Activated CD4-positive, alpha-beta T cell treated with anti-CD3 and anti-CD28 coated beads, Interleukin-2, amount 10 ng/mL, durations not matched to agents 24 days and 14 days (primary cell): ENCODE results near the gene MSX1. TPM values are rescaled to one million over a fixed set of nuclear protein-coding genes. Genes with fewer than 3 reads are reported as not detected.

ENCODE experiments used
- DNase-seq: peaks from one replicate; pipeline ENCODE4 v3.0.0; 2022
- H3K27ac Mint-ChIP-seq: one replicate; pipeline ENCODE4 v1.8.0; 2022; ENCODE audit warnings: mild to moderate bottlenecking, mixed read lengths
- H3K27me3 Mint-ChIP-seq: one replicate; pipeline ENCODE4 v1.8.0; 2022; ENCODE audit warnings: mixed read lengths
- H3K36me3 Mint-ChIP-seq: one replicate; pipeline ENCODE4 v1.8.0; 2022; ENCODE audit warnings: low read depth, mild to moderate bottlenecking, mixed read lengths
- H3K4me1 Mint-ChIP-seq: one replicate; pipeline ENCODE4 v1.8.0; 2021; ENCODE audit warnings: mixed read lengths
- H3K4me3 Mint-ChIP-seq: one replicate; pipeline ENCODE4 v1.8.0; 2022; ENCODE audit warnings: mild to moderate bottlenecking, moderate library complexity, mixed read lengths
- H3K9me3 Mint-ChIP-seq: one replicate; pipeline ENCODE4 v1.8.0; 2021; ENCODE audit warnings: mixed read lengths
- intact Hi-C: fragments of 100-400 bp; cut with micrococcal nuclease; formaldehyde crosslinking; loops from one replicate; pipeline ENCODE4 v1.15.1; 2023
- total RNA-seq: library from RNA; stranded (reverse); gene quantifications from 2 replicates; pipeline ENCODE4 v1.2.3, GENCODE V29; 2022

Gene MSX1
- total RNA-seq, 1 donor from 2014 or later, result not detected

DNA sequence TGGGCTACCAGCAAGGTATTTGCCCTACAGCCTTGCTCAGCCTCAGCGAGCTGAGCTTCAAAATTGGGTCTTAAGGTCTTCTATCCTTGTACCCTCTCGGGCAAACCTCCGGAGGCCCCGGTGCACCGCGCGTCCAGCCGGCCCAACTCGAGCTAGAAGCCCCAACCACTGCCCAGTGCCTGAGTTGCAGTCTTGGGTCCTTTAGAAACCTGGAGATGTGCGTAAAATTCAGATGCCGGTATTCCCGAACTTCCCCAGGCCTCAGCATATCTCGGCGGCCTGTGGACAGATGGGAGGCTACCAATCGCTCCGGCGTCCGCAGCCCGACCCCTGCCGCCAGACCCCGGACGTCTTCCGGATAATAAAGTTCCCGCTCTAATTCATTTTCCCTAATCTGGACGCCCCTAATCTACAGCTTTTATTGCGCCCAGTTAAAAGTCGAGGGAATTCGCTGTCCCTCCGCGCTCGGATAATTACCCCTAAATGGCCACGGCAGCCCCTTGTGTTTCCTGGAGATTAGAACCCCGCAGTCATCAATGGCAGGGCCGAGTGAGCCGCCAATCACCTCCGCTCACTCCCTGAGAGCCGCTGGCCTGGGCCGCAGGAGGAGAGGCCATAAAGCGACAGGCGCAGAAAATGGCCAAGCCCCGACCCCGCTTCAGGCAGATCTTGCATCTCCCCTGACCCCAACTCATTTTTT is 1.5 kb upstream of the MSX1 start:
- peaks cover 14% of the 10 kb centered on the region for H3K4me1 Mint-ChIP-seq
- no peak overlapping the region for H3K4me3 Mint-ChIP-seq
- H3K27ac Mint-ChIP-seq, result peak overlapping the region; percentile 56
- intact Hi-C loops, result loop anchor here (2.0 kb wide), 1 partner anchor 369 kb away; no protein-coding TSS in a partner anchor
- H3K36me3 Mint-ChIP-seq, result peaks cover 8% of the 10 kb centered on the region
- peaks cover 76% of the 10 kb centered on the region for H3K27me3 Mint-ChIP-seq
- no peak for DNase-seq
- no peaks in the 10 kb centered on the region for H3K9me3 Mint-ChIP-seq

DNA sequence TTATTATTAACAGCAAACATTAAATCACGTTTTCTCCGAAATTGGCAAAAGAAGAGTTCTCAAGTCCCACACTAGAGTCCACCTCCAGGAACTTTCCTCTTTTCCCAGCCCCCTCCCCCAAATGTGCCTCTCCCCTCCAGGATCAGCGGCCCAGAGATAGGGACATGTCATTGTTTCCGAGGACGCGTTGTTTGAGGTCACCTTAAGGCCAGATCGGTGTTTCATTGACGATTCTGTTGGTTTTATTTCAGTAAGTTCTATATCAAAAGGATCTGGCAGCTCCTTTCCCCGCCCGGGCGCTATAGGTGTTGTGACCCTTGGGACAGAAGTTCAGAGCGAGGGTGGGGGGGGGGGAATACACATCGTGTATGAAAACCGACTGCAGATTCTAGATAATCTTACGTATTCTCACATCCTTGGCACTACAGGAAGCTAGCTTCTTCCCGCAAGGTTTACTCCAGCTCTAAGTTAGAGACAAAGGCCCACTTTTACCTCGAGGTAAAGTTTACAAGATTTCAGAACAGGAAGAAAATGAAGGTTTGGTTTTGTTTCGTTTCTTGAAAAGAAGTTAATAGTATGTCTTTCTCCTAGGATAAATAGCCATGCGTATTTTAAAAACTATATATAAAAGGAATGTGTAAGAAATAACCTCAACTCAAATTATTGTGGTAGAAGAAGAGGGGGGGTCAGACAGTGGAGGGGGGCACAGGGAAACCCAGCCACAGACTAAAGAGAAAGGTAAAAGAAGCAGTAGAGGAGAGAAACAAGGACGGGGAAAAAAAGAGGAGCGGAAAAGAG is 739 bp upstream of the MSX1 start:
- Mint-ChIP-seq H3K4me3 (no peak overlapping the region), H3K9me3 (no peaks in the 10 kb centered on the region), H3K4me1 (peaks cover 9% of the 10 kb centered on the region), H3K27me3 (peaks cover 72% of the 10 kb centered on the region), H3K27ac (peak overlapping the region; percentile 40), H3K36me3 (peaks cover 6% of the 10 kb centered on the region)
- no peak for DNase-seq
- intact Hi-C loops, result no loop called here

DNA sequence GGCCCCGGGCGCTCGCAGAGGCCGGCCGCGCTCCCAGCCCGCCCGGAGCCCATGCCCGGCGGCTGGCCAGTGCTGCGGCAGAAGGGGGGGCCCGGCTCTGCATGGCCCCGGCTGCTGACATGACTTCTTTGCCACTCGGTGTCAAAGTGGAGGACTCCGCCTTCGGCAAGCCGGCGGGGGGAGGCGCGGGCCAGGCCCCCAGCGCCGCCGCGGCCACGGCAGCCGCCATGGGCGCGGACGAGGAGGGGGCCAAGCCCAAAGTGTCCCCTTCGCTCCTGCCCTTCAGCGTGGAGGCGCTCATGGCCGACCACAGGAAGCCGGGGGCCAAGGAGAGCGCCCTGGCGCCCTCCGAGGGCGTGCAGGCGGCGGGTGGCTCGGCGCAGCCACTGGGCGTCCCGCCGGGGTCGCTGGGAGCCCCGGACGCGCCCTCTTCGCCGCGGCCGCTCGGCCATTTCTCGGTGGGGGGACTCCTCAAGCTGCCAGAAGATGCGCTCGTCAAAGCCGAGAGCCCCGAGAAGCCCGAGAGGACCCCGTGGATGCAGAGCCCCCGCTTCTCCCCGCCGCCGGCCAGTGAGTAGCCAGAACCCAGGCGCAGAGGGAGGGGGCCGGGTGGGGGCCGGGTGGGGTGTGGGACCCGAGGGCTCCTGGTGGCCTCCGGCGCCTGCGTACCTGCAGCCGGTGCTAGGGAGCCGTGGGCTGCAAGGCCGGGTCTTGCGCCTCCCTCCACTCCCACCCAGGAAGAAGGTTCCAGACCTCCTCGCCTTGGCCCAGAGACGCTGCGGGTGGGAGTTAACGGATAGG is 534 bp downstream of the MSX1 start:
- Mint-ChIP-seq H3K4me3 (peak overlapping the region; percentile 66), H3K9me3 (peaks cover 6% of the 10 kb centered on the region), H3K4me1 (peaks cover 9% of the 10 kb centered on the region), H3K36me3 (peaks cover 6% of the 10 kb centered on the region), H3K27ac (no peak overlapping the region), H3K27me3 (peaks cover 76% of the 10 kb centered on the region)
- intact Hi-C loops, result loop anchor here (5.0 kb wide), 2 partner anchors 192 to 1032 kb away; partner anchors contain the start of genes CRMP1 and STK32B
- no peak for DNase-seq

DNA sequence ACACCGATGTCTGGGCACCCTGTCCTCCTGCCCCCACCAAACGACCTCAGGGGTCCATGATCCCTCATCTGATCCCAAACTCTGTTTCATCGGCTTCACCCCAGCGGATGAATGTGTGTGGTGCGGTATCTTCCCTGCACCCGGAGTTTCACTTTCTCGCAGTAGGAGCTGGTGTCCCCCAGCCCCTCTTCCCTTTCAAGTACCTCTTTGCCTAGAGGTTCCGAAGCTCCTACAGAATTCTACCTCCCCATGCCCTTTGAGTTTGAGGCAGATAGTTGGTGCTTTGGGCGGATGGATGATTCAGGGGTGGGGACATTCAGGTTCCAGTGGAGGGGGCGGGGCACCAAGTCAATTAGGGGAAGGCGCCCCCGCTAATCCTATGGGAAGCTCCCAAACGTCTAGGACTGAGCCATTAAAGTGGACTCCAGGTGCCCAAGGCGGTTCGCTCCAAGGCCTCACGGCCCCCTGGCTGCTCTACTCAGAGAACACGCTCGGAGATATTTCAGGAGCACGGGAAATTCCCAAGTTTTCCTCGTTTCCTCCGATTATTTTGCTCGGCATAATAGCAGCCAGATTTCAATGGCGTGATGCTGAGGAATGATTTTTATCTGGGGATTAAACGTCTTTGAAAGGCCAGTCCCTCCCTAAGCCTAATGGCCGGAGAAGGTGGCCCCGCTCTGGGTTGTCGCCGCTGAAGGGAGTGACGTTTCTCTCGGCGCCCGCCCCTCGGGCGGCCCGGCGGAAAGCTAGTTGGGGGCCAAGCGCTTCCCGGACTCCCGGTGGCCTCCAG is 1.3 kb downstream of the MSX1 start:
- Mint-ChIP-seq H3K27ac (peak overlapping the region; percentile 4), H3K36me3 (peaks cover 6% of the 10 kb centered on the region), H3K9me3 (peaks cover 6% of the 10 kb centered on the region), H3K4me3 (peak overlapping the region; percentile 66), H3K27me3 (peaks cover 73% of the 10 kb centered on the region), H3K4me1 (peaks cover 9% of the 10 kb centered on the region)
- DNase-seq, result no peak
- intact Hi-C loops, result loop anchor here (5.0 kb wide), 2 partner anchors 192 to 1032 kb away; partner anchors contain the start of genes CRMP1 and STK32B

DNA sequence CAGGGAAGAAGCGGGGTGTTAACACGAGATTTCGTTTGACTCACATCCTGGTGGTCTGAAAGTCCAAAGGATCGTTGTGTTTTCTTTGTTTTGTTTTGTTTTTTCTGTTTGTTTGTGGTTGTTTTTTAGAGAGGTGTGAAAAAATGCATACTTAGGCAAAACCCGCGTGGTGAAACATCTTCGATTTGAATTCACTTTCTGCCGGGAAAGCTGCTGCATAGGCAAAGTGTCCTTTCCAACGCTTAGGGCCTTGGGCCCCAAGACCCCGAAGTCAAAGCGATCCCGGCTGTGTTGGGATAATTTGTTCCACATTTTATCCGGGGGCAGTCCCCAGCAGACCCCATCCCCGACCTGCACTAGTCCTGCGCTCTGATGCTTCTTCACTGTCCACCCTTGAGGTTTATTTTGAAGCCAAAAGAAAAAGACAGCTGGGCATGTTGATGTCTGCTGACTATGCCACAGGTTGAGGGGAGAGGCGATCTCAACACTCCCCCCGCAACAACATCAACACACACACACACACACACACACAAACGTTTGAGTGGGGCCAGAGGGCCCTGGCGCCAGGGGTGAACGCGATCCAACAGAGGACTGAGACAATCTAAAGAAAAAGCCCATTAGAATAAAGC is 2.0 kb downstream of the MSX1 start:
- Mint-ChIP-seq H3K4me3 (no peak overlapping the region), H3K27me3 (peaks cover 74% of the 10 kb centered on the region), H3K36me3 (peaks cover 6% of the 10 kb centered on the region), H3K4me1 (peaks cover 7% of the 10 kb centered on the region), H3K9me3 (peaks cover 11% of the 10 kb centered on the region), H3K27ac (no peak overlapping the region)
- DNase-seq, result no peak
- intact Hi-C loops, result loop anchor here (5.0 kb wide), 2 partner anchors 191 to 1031 kb away; partner anchors contain the start of genes CRMP1 and STK32B

DNA sequence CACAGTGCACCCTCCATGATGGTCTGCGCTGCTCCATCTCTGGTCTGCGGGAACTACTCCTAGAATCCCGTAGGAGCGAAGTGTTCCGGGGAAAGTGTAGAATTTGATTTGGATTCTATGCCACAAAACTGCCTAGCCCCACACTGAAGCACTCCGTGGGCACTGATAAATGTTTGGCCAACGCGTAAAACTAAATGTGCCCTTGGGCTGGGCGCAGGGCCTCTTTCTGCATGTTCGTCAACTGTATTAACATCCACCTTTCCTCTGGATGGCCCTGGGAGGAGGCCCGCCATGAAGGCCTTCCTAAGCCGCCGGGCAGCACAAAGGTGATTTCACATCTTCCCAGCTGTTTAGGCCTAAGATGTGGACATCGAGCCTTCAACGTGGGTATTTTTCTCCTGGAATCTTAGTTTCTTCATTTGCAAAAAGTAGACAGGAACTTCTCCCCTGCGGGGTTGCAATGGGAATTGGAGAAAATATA is 2.6 kb downstream of the MSX1 start:
- intact Hi-C loops, result loop anchor here (5.0 kb wide), 2 partner anchors 190 to 1030 kb away; partner anchors contain the start of genes CRMP1 and STK32B
- no peak for DNase-seq
- peaks cover 13% of the 10 kb centered on the region for H3K9me3 Mint-ChIP-seq
- H3K27me3 Mint-ChIP-seq, result peaks cover 73% of the 10 kb centered on the region
- peaks cover 7% of the 10 kb centered on the region for H3K4me1 Mint-ChIP-seq
- H3K36me3 Mint-ChIP-seq, result peaks cover 6% of the 10 kb centered on the region
- no peak overlapping the region for H3K4me3 Mint-ChIP-seq
- no peak overlapping the region for H3K27ac Mint-ChIP-seq

DNA sequence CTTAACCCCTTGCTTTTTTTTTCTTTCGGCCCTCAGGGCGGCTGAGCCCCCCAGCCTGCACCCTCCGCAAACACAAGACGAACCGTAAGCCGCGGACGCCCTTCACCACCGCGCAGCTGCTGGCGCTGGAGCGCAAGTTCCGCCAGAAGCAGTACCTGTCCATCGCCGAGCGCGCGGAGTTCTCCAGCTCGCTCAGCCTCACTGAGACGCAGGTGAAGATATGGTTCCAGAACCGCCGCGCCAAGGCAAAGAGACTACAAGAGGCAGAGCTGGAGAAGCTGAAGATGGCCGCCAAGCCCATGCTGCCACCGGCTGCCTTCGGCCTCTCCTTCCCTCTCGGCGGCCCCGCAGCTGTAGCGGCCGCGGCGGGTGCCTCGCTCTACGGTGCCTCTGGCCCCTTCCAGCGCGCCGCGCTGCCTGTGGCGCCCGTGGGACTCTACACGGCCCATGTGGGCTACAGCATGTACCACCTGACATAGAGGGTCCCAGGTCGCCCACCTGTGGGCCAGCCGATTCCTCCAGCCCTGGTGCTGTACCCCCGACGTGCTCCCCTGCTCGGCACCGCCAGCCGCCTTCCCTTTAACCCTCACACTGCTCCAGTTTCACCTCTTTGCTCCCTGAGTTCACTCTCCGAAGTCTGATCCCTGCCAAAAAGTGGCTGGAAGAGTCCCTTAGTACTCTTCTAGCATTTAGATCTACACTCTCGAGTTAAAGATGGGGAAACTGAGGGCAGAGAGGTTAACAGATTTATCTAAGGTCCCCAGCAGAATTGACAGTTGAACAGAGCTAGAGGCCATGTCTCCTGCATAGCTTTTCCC is 3.4 kb downstream of the MSX1 start:
- H3K36me3 Mint-ChIP-seq, result peaks cover 2% of the 10 kb centered on the region
- intact Hi-C loops, result loop anchor here (5.0 kb wide), 2 partner anchors 189 to 1029 kb away; partner anchors contain the start of genes CRMP1 and STK32B
- peaks cover 13% of the 10 kb centered on the region for H3K9me3 Mint-ChIP-seq
- H3K4me1 Mint-ChIP-seq, result peaks cover 5% of the 10 kb centered on the region
- no peak overlapping the region for H3K27ac Mint-ChIP-seq
- peaks cover 66% of the 10 kb centered on the region for H3K27me3 Mint-ChIP-seq
- no peak for DNase-seq
- no peak overlapping the region for H3K4me3 Mint-ChIP-seq

DNA sequence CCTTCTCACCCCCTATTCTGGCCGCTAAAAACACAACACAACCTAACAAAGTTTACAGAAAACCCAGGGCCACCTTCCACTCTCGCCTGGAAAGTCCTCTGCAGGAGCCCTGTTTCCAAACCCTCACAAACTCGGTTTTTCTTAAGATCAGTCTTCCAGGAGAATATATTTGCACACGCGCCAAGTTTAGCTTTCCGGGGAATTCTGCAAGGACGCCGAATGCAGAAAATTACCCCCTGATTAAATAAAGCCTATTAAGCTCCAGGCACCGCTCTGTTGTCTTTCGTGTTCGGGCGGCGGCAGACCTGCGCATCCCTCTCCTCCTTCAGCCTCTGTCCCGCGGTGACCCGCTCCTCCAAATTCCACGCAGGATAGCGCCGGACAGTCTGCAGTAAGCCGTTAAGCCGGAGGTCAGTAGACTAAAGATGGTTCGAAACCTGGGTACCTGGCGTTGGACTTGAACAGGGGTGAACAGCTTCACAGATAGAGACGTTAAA is 5.0 kb downstream of the MSX1 start:
- intact Hi-C loops, result loop anchor here (5.0 kb wide), 2 partner anchors 188 to 1028 kb away; partner anchors contain the start of genes CRMP1 and STK32B
- Mint-ChIP-seq H3K4me3 (no peak overlapping the region), H3K4me1 (peaks cover 5% of the 10 kb centered on the region), H3K9me3 (peaks cover 13% of the 10 kb centered on the region), H3K27me3 (peaks cover 63% of the 10 kb centered on the region), H3K36me3 (no peaks in the 10 kb centered on the region), H3K27ac (peak overlapping the region; percentile 36)
- DNase-seq, result no peak

DNA sequence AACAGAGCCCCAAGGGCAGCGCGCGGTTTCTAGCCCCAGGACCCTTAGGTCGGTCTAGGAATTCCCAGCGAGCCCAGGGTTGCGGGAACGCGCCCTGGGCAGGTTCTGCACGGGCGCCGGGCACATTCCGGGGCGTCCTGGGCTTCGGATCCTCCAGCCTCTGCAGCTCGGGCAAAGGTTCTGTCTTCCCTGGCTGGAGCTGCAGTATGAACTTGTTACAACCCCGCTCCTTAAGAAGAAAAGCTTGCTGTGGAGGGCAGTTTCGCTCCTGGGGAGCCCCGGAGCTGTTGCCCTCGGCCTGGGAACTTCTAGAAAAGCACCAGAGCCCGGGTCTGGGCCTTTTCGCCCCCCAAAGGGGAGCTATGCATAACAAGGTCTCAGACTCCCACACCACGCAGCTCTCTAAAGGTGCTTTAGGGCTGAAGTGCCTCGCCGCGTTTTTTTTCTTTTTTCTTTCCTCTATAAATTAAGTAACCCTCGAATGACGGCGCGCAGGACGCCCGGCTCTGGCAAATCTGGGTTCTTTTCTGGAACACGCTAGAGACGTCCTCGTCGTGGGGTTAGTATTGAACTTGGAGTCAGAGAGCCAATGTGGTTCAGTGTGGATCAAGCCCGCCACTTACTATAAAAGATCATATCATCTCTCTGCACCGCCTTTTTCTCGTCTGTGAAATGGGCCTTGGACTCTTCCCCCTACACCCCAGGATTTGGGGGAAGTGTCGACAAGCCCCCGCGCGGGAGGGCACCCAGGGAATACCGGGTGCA is 5.7 kb downstream of the MSX1 start:
- Mint-ChIP-seq H3K36me3 (no peaks in the 10 kb centered on the region), H3K4me1 (peaks cover 5% of the 10 kb centered on the region), H3K4me3 (no peak overlapping the region), H3K9me3 (peaks cover 13% of the 10 kb centered on the region), H3K27me3 (peaks cover 69% of the 10 kb centered on the region), H3K27ac (peak overlapping the region; percentile 21)
- intact Hi-C loops, result loop anchor here (5.0 kb wide), 2 partner anchors 187 to 1027 kb away; partner anchors contain the start of genes CRMP1 and STK32B
- DNase-seq, result no peak

DNA sequence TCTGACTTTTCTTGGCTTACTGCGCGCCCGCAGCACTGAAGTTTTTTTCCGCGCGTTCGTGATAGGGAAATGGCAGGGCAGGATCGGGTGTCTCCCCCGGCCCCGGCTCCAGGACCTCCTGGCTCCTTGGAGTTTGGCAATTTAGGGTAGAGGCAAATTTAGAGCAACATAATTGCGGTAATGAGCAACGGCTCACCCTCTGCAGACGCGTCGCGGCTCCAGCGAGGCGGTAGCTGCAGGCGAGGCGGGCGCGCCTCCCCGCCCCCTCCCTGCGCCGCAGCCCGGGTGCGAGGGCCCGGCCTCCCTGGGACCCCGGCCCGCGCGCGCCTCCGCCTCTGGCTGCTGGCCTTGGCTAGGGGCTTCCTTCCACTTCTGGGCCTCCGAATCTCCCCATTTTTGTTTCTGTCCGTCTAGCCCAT is 6.2 kb downstream of the MSX1 start:
- Mint-ChIP-seq H3K27me3 (peaks cover 72% of the 10 kb centered on the region), H3K9me3 (peaks cover 13% of the 10 kb centered on the region), H3K36me3 (no peaks in the 10 kb centered on the region), H3K4me3 (no peak overlapping the region), H3K4me1 (peaks cover 2% of the 10 kb centered on the region), H3K27ac (peak overlapping the region; percentile 21)
- DNase-seq, result no peak
- intact Hi-C loops, result no loop called here
